NT2/D1 (cell line): ENCODE results near the gene SLC38A6.

Experiments
- DNase-seq: peaks from one replicate; pipeline ENCODE4 v3.0.0-alpha.2; 2011; ENCODE audit warnings: low read depth, low spot score
- H3K27me3 ChIP-seq: 2 replicates; pipeline ENCODE4 v1.6.0; 2011; ENCODE audit warnings: mild to moderate bottlenecking; ENCODE audit not compliant: insufficient read length, insufficient read depth
- H3K36me3 ChIP-seq: 2 replicates; pipeline ENCODE4 v1.6.1; 2011; ENCODE audit warnings: mild to moderate bottlenecking, low read length, mixed read lengths; ENCODE audit not compliant: insufficient read depth, insufficient read length
- H3K4me1 ChIP-seq: 2 replicates; pipeline ENCODE4 v1.5.1; 2011; ENCODE audit not compliant: insufficient read depth, insufficient read length
- H3K4me3 ChIP-seq: 2 replicates; pipeline ENCODE4 v1.5.1; 2011; ENCODE audit warnings: low read depth; ENCODE audit not compliant: insufficient read length
- H3K9ac ChIP-seq: 2 replicates; pipeline ENCODE4 v1.6.0; 2011; ENCODE audit warnings: low read depth; ENCODE audit not compliant: insufficient read length
- H3K9me3 ChIP-seq: 2 replicates; pipeline ENCODE4 v1.5.1; 2011; ENCODE audit warnings: mild to moderate bottlenecking, low read length; ENCODE audit not compliant: insufficient read depth
- SUZ12 ChIP-seq: IDR thresholded peaks from 2 replicates; pipeline ENCODE4 v1.6.1; 2011; ENCODE audit not compliant: insufficient read length, insufficient read depth; ENCODE audit errors: extremely low read depth
- YY1 ChIP-seq: IDR thresholded peaks from 2 replicates; pipeline ENCODE4 v1.6.1; 2011; ENCODE audit not compliant: insufficient read length, insufficient read depth
- ZNF274 ChIP-seq: IDR thresholded peaks from 2 replicates; pipeline ENCODE4 v1.6.1; 2011; ENCODE audit warnings: mild to moderate bottlenecking, low read depth, low read length

Gene SLC38A6

DNA sequence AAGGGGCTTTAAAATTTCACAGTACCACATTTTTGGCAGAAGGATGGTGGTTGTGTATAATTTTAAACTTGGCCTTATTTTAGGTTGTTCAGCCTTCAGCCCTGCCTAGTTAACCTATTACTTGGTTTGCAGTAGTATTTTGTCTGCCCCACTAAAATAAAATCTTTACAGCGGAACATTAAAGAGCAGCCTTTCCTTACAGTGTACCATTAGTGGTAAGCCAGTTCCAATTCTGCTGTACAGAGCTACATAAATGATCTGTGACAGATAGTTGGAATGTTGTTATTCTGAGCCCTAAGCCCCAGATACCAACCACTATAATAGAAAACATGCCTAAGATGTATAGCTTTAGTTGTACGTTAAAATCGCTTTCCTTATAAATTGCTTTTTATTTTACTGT, 56.2 kb downstream of the SLC38A6 start:
- no peak for DNase-seq
- Histone ChIP-seq H3K36me3 (no peaks in the 10 kb centered on the region), H3K4me3 (no peak overlapping the region), H3K9ac (no peak overlapping the region), H3K4me1 (no peaks in the 10 kb centered on the region), H3K9me3 (no peaks in the 10 kb centered on the region), H3K27me3 (no peaks in the 10 kb centered on the region)
- TF ChIP-seq ZNF274: no peak
- no peak for TF ChIP-seq YY1
- TF ChIP-seq SUZ12: no peak

- TF ChIP-seq ZNF274: no peak
- TF ChIP-seq YY1: no peak
- TF ChIP-seq SUZ12: no peak
- Histone ChIP-seq H3K9ac (no peak overlapping the region), H3K27me3 (no peaks in the 10 kb centered on the region), H3K36me3 (no peaks in the 10 kb centered on the region), H3K4me3 (no peak overlapping the region), H3K9me3 (no peaks in the 10 kb centered on the region), H3K4me1 (no peaks in the 10 kb centered on the region)
- no peak for DNase-seq
These were observed 60.7 kb downstream of the SLC38A6 start for GRCh38 chr14:61041704-61042103.

- no peak overlapping the region for H3K9ac ChIP-seq
- DNase-seq: no peak
- no peaks in the 10 kb centered on the region for H3K36me3 ChIP-seq
- TF ChIP-seq YY1: no peak
- no peak for TF ChIP-seq ZNF274
- H3K4me3 ChIP-seq: no peak overlapping the region
- no peaks in the 10 kb centered on the region for H3K4me1 ChIP-seq
- no peaks in the 10 kb centered on the region for H3K9me3 ChIP-seq
- H3K27me3 ChIP-seq: no peaks in the 10 kb centered on the region
These were observed 61.2 kb downstream of the SLC38A6 start for GRCh38 chr14:61042220-61042619.

- no peaks in the 10 kb centered on the region for H3K36me3 ChIP-seq
- DNase-seq: no peak
- H3K9me3 ChIP-seq: no peaks in the 10 kb centered on the region
- H3K27me3 ChIP-seq: no peaks in the 10 kb centered on the region
- no peak for TF ChIP-seq YY1
- no peak for TF ChIP-seq ZNF274
- TF ChIP-seq SUZ12: no peak
- no peak overlapping the region for H3K4me3 ChIP-seq
- no peak overlapping the region for H3K9ac ChIP-seq
- H3K4me1 ChIP-seq: no peaks in the 10 kb centered on the region
These were observed 62.5 kb downstream of the SLC38A6 start for GRCh38 chr14:61043506-61043905.

DNA sequence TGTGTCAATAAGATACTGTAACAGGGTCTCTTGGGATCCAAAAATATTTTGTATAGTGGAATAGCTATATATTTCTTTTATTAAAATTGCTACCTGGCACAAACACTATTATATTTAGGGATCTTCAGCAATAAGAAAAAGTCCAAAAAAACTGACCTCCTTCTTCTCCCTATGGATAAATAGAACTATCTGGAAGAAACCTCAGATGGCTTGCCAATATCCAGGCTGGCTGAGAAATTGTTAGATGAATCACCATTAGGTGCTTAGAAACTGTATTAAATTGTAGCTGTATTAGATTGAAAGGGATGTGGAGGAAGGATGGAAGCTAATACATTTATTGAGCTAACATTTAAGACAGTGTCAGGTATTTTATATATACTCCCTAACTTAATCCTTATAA, 66.0 kb downstream of the SLC38A6 start:
- no peak overlapping the region for H3K9ac ChIP-seq

GRCh38 chr14:61048640-61049039, 67.6 kb downstream of the SLC38A6 start:
- Histone ChIP-seq H3K9me3 (no peaks in the 10 kb centered on the region), H3K4me1 (no peaks in the 10 kb centered on the region), H3K27me3 (no peaks in the 10 kb centered on the region), H3K9ac (no peak overlapping the region), H3K4me3 (no peak overlapping the region), H3K36me3 (no peaks in the 10 kb centered on the region)
- TF ChIP-seq SUZ12: no peak
- no peak for TF ChIP-seq YY1
- no peak for TF ChIP-seq ZNF274
- no peak for DNase-seq

More for the DNA sequence above, 66.0 kb downstream of the SLC38A6 start:
- Histone ChIP-seq H3K4me3 (no peak overlapping the region), H3K27me3 (no peaks in the 10 kb centered on the region), H3K9me3 (no peaks in the 10 kb centered on the region), H3K4me1 (no peaks in the 10 kb centered on the region), H3K36me3 (no peaks in the 10 kb centered on the region)
- no peak for TF ChIP-seq YY1
- no peak for TF ChIP-seq ZNF274
- no peak for TF ChIP-seq SUZ12
- DNase-seq: no peak

DNA sequence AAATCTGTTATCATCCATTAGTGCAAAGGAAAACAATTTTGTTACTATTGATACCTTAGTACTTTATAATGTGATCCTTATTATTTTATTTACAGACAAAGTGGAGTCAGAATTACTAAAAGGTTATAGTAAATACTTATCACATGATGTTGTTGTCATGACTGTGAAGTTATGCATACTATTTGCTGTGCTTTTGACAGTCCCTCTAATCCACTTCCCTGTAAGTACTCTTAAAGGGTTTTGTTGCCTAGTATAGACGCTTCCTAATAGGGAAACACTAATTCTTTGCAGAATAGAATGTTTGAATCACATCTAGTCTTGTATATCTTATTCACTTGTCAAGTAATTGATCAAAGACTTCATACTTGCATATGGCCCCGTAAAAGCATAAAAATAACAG, 69.4 kb downstream of the SLC38A6 start:
- Histone ChIP-seq H3K36me3 (no peaks in the 10 kb centered on the region), H3K4me1 (no peaks in the 10 kb centered on the region), H3K9me3 (no peaks in the 10 kb centered on the region), H3K27me3 (no peaks in the 10 kb centered on the region), H3K4me3 (no peak overlapping the region), H3K9ac (no peak overlapping the region)
- DNase-seq: no peak
- no peak for TF ChIP-seq ZNF274
- TF ChIP-seq SUZ12: no peak
- TF ChIP-seq YY1: no peak

DNA sequence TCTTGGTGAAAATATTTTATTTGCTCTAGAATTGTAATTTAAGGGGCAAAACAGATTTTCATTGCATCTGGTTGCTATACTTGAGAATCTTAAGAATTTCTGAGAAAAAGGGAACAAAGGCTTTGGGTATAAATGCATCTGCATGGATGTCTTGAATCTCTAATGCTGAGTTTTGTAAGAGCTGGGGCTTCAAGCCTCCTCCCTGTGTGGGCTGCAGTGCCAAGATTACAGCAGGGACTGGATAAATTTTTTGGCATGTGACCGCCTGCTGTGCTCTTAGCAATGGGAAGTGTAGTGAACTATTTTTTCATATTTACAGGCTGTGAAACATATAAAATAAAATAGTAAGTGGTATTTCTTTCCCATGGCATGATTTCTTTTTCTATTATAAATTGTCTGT, 70.0 kb downstream of the SLC38A6 start:
- H3K36me3 ChIP-seq: no peaks in the 10 kb centered on the region
- no peaks in the 10 kb centered on the region for H3K9me3 ChIP-seq
- H3K27me3 ChIP-seq: no peaks in the 10 kb centered on the region
- no peak overlapping the region for H3K4me3 ChIP-seq
- TF ChIP-seq ZNF274: no peak
- TF ChIP-seq YY1: no peak
- TF ChIP-seq SUZ12: no peak
- H3K9ac ChIP-seq: no peak overlapping the region
- DNase-seq: no peak
- no peaks in the 10 kb centered on the region for H3K4me1 ChIP-seq
